MM.1S (cell line): ENCODE results near the gene LRRC26.

Experiments used
- CTCF ChIP-seq: fragments of 300-600 bp; sonication (generic); IDR thresholded peaks from 2 replicates; pipeline ENCODE4 v1.5.1; 2016; ENCODE audit warnings: antibody characterized with exemption, low read length, mixed read lengths
- EZH2 ChIP-seq: fragments of 300-600 bp; sonication (generic); optimal IDR thresholded peaks from 2 replicates; pipeline ENCODE3; 2017; ENCODE audit warnings: low read depth, mild to moderate bottlenecking, antibody characterized with exemption, low read length, mixed read lengths

GRCh38 chr9:137213160-137214060 lies 43.6 kb upstream of the LRRC26 start:
- TF ChIP-seq CTCF (no peak), EZH2 (no peak)
